K562 (cell line): ENCODE measurements around the gene NT5DC4. TPM values are rescaled to one million over a fixed set of nuclear protein-coding genes. Genes with fewer than 3 reads are reported as not detected.

ENCODE experiments used
- ASH1L ChIP-seq: fragments of 450-650 bp; IDR thresholded peaks from 2 replicates; pipeline ENCODE4 v1.6.1; 2018; ENCODE audit warnings: borderline replicate concordance, mild to moderate bottlenecking, low read depth; ENCODE audit not compliant: partially characterized antibody
- FOXJ2 ChIP-seq: fragments of 200-800 bp; sonication (Bioruptor generic); IDR thresholded peaks from 2 replicates; pipeline ENCODE4 v1.6.1; 2016; ENCODE audit warnings: missing genetic modification characterization, missing compliant biosample characterization
- GATAD2B ChIP-seq: fragments of 450-650 bp; IDR thresholded peaks from 2 replicates; pipeline ENCODE4 v1.6.1; 2017; ENCODE audit warnings: mild to moderate bottlenecking, borderline replicate concordance
- HDAC2 ChIP-seq: fragments of 450-650 bp; IDR thresholded peaks from 2 replicates; pipeline ENCODE4 v1.6.1; 2016; ENCODE audit warnings: mild to moderate bottlenecking
- MECOM ChIP-seq: fragments of 250-450 bp; sonication (Bioruptor Pico); IDR thresholded peaks from 2 replicates; pipeline ENCODE4 v1.8.0; 2022; ENCODE audit warnings: inconsistent platforms
- MGA ChIP-seq: fragments of 450-650 bp; IDR thresholded peaks from 2 replicates; pipeline ENCODE4 v1.6.1; 2016; ENCODE audit warnings: mild to moderate bottlenecking, moderate library complexity
- MYNN ChIP-seq, 2 experiments: sonication (generic); formaldehyde crosslinking in 1 of 2; IDR thresholded peaks; 2 replicates each; pipeline versions ENCODE4 v1.5.0 to v1.6.1; 2016 to 2020; ENCODE audit warnings: antibody characterized with exemption in 1 of 2, missing genetic modification reagents in 1 of 2
- PTTG1 ChIP-seq: fragments of 450-650 bp; IDR thresholded peaks from 2 replicates; pipeline ENCODE4 v1.6.1; 2016; ENCODE audit warnings: low read depth, mild to moderate bottlenecking, missing genetic modification characterization, missing compliant biosample characterization
- SREBF1 ChIP-seq: fragments of 150-350 bp; IDR thresholded peaks from 2 replicates; pipeline ENCODE4 v1.6.1; 2014; ENCODE audit warnings: antibody characterized with exemption, low read depth, low read length, borderline replicate concordance
- STAT5A ChIP-seq: IDR thresholded peaks from 2 replicates; pipeline ENCODE4 v1.6.1; 2012; ENCODE audit warnings: low read length, inconsistent platforms, borderline replicate concordance
- ZBTB1 ChIP-seq: sonication (generic); formaldehyde crosslinking; IDR thresholded peaks from 2 replicates; pipeline ENCODE4 v1.8.1; 2023; ENCODE audit warnings: missing genetic modification reagents, low read depth, mild to moderate bottlenecking, borderline replicate concordance
- ZEB2 ChIP-seq: fragments of 450-650 bp; IDR thresholded peaks from 2 replicates; pipeline ENCODE4 v1.6.1; 2016
- ZNF445 ChIP-seq: fragments of 250-450 bp; sonication (Bioruptor Pico); IDR thresholded peaks from 2 replicates; pipeline ENCODE4 v1.4.0; 2020; ENCODE audit warnings: low read depth, mild to moderate bottlenecking, moderate library complexity
- ZNF561 ChIP-seq: fragments of 450-650 bp; formaldehyde crosslinking; conservative IDR thresholded peaks from 2 replicates; pipeline ENCODE4 v1.4.0; 2020; ENCODE audit warnings: mild to moderate bottlenecking, moderate library complexity
- polyA plus RNA-seq, 8 experiments: library from polyadenylated mRNA; depleted of rRNA in 4 of 8; stranded (reverse) in 5 of 8; unstranded in 3 of 8; fragments of >200 nt; fragmentation: Nextera tagmentation in 2 of 8; fragmentation: Illumina TruSeq in 1 of 8; extraction: Ambion mirVana in 2 of 8; extraction: Trizol in 1 of 8; gene quantifications; 2 replicates each; pipeline versions ENCODE4 v1.2.1 to v1.2.3, GENCODE V29; 2011 to 2014; ENCODE audit warnings: inconsistent platforms in 1 of 8, missing spikeins in 1 of 8
- total RNA-seq, 7 experiments: library from RNA; depleted of rRNA in 6 of 7; stranded (reverse); fragments of >200 nt in 6 of 7; fragmentation: Illumina TruSeq in 2 of 7; extraction: Trizol in 2 of 7; gene quantifications; 2 replicates each; pipeline versions ENCODE4 v1.2.1 to v1.2.3, GENCODE V29; 2011 to 2021; ENCODE audit warnings: low replicate concordance in 1 of 7
- TF ChIP-seq, protein P1 (sequence below): fragments of 200-800 bp; sonication (Bioruptor generic); IDR thresholded peaks from 2 replicates; pipeline ENCODE4 v1.6.1; 2017; ENCODE audit warnings: missing genetic modification characterization, missing compliant biosample characterization
- TF ChIP-seq, protein P2 (sequence below): fragments of 250-450 bp; sonication (Bioruptor Pico); IDR thresholded peaks from 2 replicates; pipeline ENCODE4 v1.5.0; 2020; ENCODE audit warnings: mild to moderate bottlenecking

NT5DC4 gene
- total and polyA plus RNA-seq, 9 of the 15 experiments (the other 6 are each of a cell fraction or from before 2014, with no cell fraction given) = 0.44 to 6.9 (median 2.5) TPM

GRCh38 chr2:112728029-112728362, 7.2 kb downstream of the NT5DC4 start (continued):
- TF ChIP-seq MGA = no peak
- TF ChIP-seq, protein P1, sequence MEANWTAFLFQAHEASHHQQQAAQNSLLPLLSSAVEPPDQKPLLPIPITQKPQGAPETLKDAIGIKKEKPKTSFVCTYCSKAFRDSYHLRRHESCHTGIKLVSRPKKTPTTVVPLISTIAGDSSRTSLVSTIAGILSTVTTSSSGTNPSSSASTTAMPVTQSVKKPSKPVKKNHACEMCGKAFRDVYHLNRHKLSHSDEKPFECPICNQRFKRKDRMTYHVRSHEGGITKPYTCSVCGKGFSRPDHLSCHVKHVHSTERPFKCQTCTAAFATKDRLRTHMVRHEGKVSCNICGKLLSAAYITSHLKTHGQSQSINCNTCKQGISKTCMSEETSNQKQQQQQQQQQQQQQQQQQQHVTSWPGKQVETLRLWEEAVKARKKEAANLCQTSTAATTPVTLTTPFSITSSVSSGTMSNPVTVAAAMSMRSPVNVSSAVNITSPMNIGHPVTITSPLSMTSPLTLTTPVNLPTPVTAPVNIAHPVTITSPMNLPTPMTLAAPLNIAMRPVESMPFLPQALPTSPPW (CRISPR knock-in tag) = no peak
- no peak for TF ChIP-seq ZNF561
- TF ChIP-seq ZBTB1 (CRISPR knock-in tag) = no peak
- TF ChIP-seq STAT5A = no peak
- TF ChIP-seq HDAC2 = peak; percentile 51; the same call in 1 of the 2 replicates
- TF ChIP-seq ZEB2 = peak; percentile 76
- TF ChIP-seq MECOM = peak; percentile 99
- no peak for TF ChIP-seq GATAD2B
- no peak for TF ChIP-seq ASH1L
- TF ChIP-seq SREBF1 = no peak
- TF ChIP-seq ZNF445 (CRISPR knock-in tag) = no peak
- TF ChIP-seq MYNN (IDR thresholded peaks at IDR 0.05) = no peak
- no peak for TF ChIP-seq MYNN (CRISPR knock-in tag; IDR thresholded peaks at IDR 0.05)
- TF ChIP-seq FOXJ2 = no peak
- no peak for TF ChIP-seq PTTG1
- TF ChIP-seq, protein P2, sequence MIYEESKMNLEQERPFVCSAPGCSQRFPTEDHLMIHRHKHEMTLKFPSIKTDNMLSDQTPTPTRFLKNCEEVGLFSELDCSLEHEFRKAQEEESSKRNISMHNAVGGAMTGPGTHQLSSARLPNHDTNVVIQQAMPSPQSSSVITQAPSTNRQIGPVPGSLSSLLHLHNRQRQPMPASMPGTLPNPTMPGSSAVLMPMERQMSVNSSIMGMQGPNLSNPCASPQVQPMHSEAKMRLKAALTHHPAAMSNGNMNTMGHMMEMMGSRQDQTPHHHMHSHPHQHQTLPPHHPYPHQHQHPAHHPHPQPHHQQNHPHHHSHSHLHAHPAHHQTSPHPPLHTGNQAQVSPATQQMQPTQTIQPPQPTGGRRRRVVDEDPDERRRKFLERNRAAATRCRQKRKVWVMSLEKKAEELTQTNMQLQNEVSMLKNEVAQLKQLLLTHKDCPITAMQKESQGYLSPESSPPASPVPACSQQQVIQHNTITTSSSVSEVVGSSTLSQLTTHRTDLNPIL (CRISPR knock-in tag) = no peak
